Fibroblast of lung (primary cell): ENCODE results near the gene ABHD16B.
A peak's percentile ranks its signal among the peaks of the same experiment; 100 is the strongest.

ENCODE experiments used
- CTCF ChIP-seq, 2 donors: IDR thresholded peaks in 1 of 2; conservative IDR thresholded peaks in 1 of 2; 1 replicate in 1 of 2; 2 replicates in 1 of 2; pipeline ENCODE4 v1.5.1; 2011 to 2012; ENCODE audit warnings: low read length in 2 of 2, control low read depth in 1 of 2, inconsistent platforms in 1 of 2, low read depth in 1 of 2, mild to moderate bottlenecking in 1 of 2
- EZH2 ChIP-seq: IDR thresholded peaks from 2 replicates; pipeline ENCODE4 v1.5.1; 2012; ENCODE audit warnings: low read length, control low read depth, mild to moderate bottlenecking; ENCODE audit errors: missing control alignments

GRCh38 chr20:63858393-63859165, 2.7 kb upstream of the ABHD16B start:
- TF ChIP-seq CTCF (conservative IDR thresholded peaks at IDR 0.05 in 1 of 2, IDR thresholded peaks at IDR 0.05 in 1 of 2; ENCODE audit: low read depth in 1 of 2, low read length in 2 of 2): peak; percentile 40 to 57
- TF ChIP-seq EZH2: no peak
